HCT116 (cell line): ENCODE measurements around the gene ACAT2. TPM values are rescaled to one million over a fixed set of nuclear protein-coding genes. Genes with fewer than 3 reads are reported as not detected.

Source experiments
- ATAC-seq: fragments of 200-7000 bp; cut with Tn5 transposase; 2 replicates; pipeline ENCODE4 v1.9.1; 2020; ENCODE audit warnings: mild to moderate bottlenecking, moderate library complexity
- BruUV-seq: library from RNA; stranded (reverse); fragments of 400-500 nt; replicated peaks from 2 replicates; lab custom pipeline; 2021; lab: Mats Ljungman, UMichigan
- CTCF ChIA-PET: fragments of 300-600 bp; sonication (Branson Sonifier 250); formaldehyde crosslinking; loops from one replicate; lab custom pipeline; 2021; ENCODE audit warnings: antibody characterized with exemption; lab: Charles Lee
- POLR2A ChIA-PET: fragments of 300-600, 350-600 bp; sonication (Branson Sonifier 250); formaldehyde crosslinking; loops from one replicate; lab custom pipeline; 2021; ENCODE audit warnings: antibody characterized with exemption; lab: Charles Lee
- RAD21 ChIA-PET, 2 experiments: fragments of 300-600 bp; sonication (Branson Sonifier 250); formaldehyde crosslinking; loops; one replicate each; lab custom pipeline; 2023; ENCODE audit warnings: low total read pairs in 2 of 2; ENCODE audit not compliant: uncharacterized antibody in 2 of 2, unreplicated experiment in 2 of 2, low non-redundant PET in 1 of 2; lab: Charles Lee
- DNase-seq: peaks from one replicate; pipeline ENCODE4 v3.0.0-alpha.2; 2010; ENCODE audit warnings: low read depth, low spot score
- H2AFZ ChIP-seq: fragments of 200-600 bp; shearing (Covaris generic), sonication (generic); 2 replicates; pipeline ENCODE4 v1.6.1; 2017; ENCODE audit warnings: low read depth, mixed run types, mixed read lengths, antibody characterized with exemption, low read length; ENCODE audit not compliant: poor library complexity, severe bottlenecking
- H3K27ac ChIP-seq: 2 replicates; pipeline ENCODE4 v1.5.1; 2012; ENCODE audit warnings: low read depth, low read length
- H3K27me3 ChIP-seq: fragments of 200-600 bp; sonication (generic); 2 replicates; pipeline ENCODE4 v1.6.1; 2016; ENCODE audit warnings: mixed run types, low read length, mixed read lengths; ENCODE audit not compliant: insufficient read depth
- H3K36me3 ChIP-seq, 2 experiments: fragments of 200-500 bp in 1 of 2; fragments of 200-600 bp in 1 of 2; sonication (Bioruptor generic) in 1 of 2; sonication (generic) in 1 of 2; 2 replicates each; pipeline versions ENCODE4 v1.5.1 to v1.6.1; 2014 to 2016; ENCODE audit warnings: low read length in 2 of 2, inconsistent platforms in 1 of 2, mixed read lengths in 1 of 2, mixed run types in 1 of 2; ENCODE audit not compliant: insufficient read depth in 2 of 2, control insufficient read depth in 1 of 2
- H3K4me1 ChIP-seq, 2 experiments: fragments of 200-600 bp in 1 of 2; sonication (generic) in 1 of 2; 2 replicates each; pipeline versions ENCODE4 v1.5.1 to v1.6.1; 2012 to 2017; ENCODE audit warnings: low read length in 2 of 2, inconsistent platforms in 1 of 2, mild to moderate bottlenecking in 1 of 2, mixed read lengths in 1 of 2, mixed run types in 1 of 2, moderate library complexity in 1 of 2; ENCODE audit not compliant: insufficient read depth in 2 of 2, control insufficient read depth in 1 of 2
- H3K4me2 ChIP-seq: fragments of 200-600 bp; sonication (generic); 2 replicates; pipeline ENCODE4 v1.6.1; 2017; ENCODE audit warnings: mixed run types, low read length, mixed read lengths
- H3K4me3 ChIP-seq, 2 experiments: fragments of 200-600 bp in 1 of 2; sonication (generic) in 1 of 2; replicated peaks in 1 of 2; 2 replicates each; pipeline ENCODE4 v1.5.1; 2011 to 2016; ENCODE audit warnings: low read length in 2 of 2, control low read depth in 1 of 2, low read depth in 1 of 2, mild to moderate bottlenecking in 1 of 2, mixed read lengths in 1 of 2, mixed run types in 1 of 2
- H3K79me2 ChIP-seq: fragments of 200-600 bp; sonication (generic); 2 replicates; pipeline ENCODE4 v1.6.1; 2017; ENCODE audit warnings: mild to moderate bottlenecking, mixed run types, low read length, moderate library complexity, mixed read lengths; ENCODE audit not compliant: insufficient read depth
- H3K9ac ChIP-seq: fragments of 200-600 bp; sonication (generic); 2 replicates; pipeline ENCODE4 v1.6.1; 2016; ENCODE audit warnings: low read length, mixed read lengths
- H3K9me2 ChIP-seq: fragments of 200-600 bp; sonication (generic), shearing (Covaris generic); 2 replicates; pipeline ENCODE4 v1.6.1; 2017; ENCODE audit warnings: mixed run types, mild to moderate bottlenecking, moderate library complexity; ENCODE audit not compliant: insufficient read depth
- H3K9me3 ChIP-seq, 2 experiments: fragments of 200-500 bp in 1 of 2; fragments of 200-600 bp in 1 of 2; sonication (Bioruptor generic) in 1 of 2; sonication (generic) in 1 of 2; 2 replicates each; pipeline ENCODE4 v1.6.1; 2014 to 2017; ENCODE audit warnings: low read length in 2 of 2, mixed read lengths in 2 of 2, inconsistent platforms in 1 of 2, low read depth in 1 of 2, mild to moderate bottlenecking in 1 of 2, mixed run types in 1 of 2, moderate library complexity in 1 of 2; ENCODE audit not compliant: control insufficient read depth in 1 of 2, insufficient read depth in 1 of 2
- H4K20me1 ChIP-seq: fragments of 200-600 bp; sonication (generic), shearing (Covaris generic); 2 replicates; pipeline ENCODE4 v1.6.1; 2017; ENCODE audit warnings: mixed run types, mild to moderate bottlenecking, moderate library complexity; ENCODE audit not compliant: insufficient read depth
- EGR1 ChIP-seq: IDR thresholded peaks from 2 replicates; pipeline ENCODE4 v1.6.1; 2012; ENCODE audit warnings: low read depth
- RAD21 ChIP-seq: IDR thresholded peaks from 2 replicates; pipeline ENCODE4 v1.6.1; 2012; ENCODE audit warnings: low read depth, mild to moderate bottlenecking
- REST ChIP-seq: IDR thresholded peaks from 2 replicates; pipeline ENCODE4 v1.6.1; 2012; ENCODE audit warnings: low read depth
- SP1 ChIP-seq: IDR thresholded peaks from 2 replicates; pipeline ENCODE4 v1.6.1; 2012; ENCODE audit warnings: low read depth
- SRF ChIP-seq: IDR thresholded peaks from 2 replicates; pipeline ENCODE4 v1.6.1; 2012; ENCODE audit warnings: low read depth
- ZFX ChIP-seq: fragments of 450-650 bp; IDR thresholded peaks from 2 replicates; pipeline ENCODE4 v1.6.1; 2017
- intact Hi-C: fragments of 100-400 bp; cut with micrococcal nuclease; formaldehyde crosslinking; loops from 2 replicates; pipeline ENCODE4 v1.10.0; 2022
- total RNA-seq: library from RNA; stranded (reverse); gene quantifications from one replicate; pipeline ENCODE4 v1.2.1, GENCODE V29; 2021; ENCODE audit not compliant: unreplicated experiment

Gene ACAT2
- total RNA-seq, 1 experiment from 2014 or later, result 41.6 TPM

- ChIA-PET RAD21 (no interaction called here), CTCF (no interaction called here), POLR2A (no interaction called here)
- Histone ChIP-seq H3K36me3 (no peaks in the 10 kb centered on the region), H3K4me2 (no peak overlapping the region), H2AFZ (no peak overlapping the region), H3K9me3 (no peaks in the 10 kb centered on the region), H3K79me2 (no peaks in the 10 kb centered on the region), H3K9ac (no peak overlapping the region), H3K4me3 (no peak overlapping the region), H3K9me2 (no peaks in the 10 kb centered on the region), H3K4me1 (peaks cover 0 to 4% of the 10 kb centered on the region in 2 experiments; a peak in 1 of 4 replicates), H3K27ac (no peak overlapping the region), H4K20me1 (no peaks in the 10 kb centered on the region), H3K27me3 (no peaks in the 10 kb centered on the region)
- no TSS peak for BruUV-seq
- DNase-seq (no peak), ATAC-seq (no peak)
- no peak for TF ChIP-seq SP1
- no peak for TF ChIP-seq ZFX
- no peak for TF ChIP-seq EGR1
- no peak for TF ChIP-seq RAD21
- no peak for TF ChIP-seq SRF
- no peak for TF ChIP-seq REST
- intact Hi-C loops, result no loop called here
Measured at GRCh38 chr6:159828074-159828473, 66.2 kb downstream of the ACAT2 start.

Other genes with a start within 250 kb of the ACAT2 start
- 98.6 TPM for gene SOD2, start 68.8 kb upstream of the ACAT2 start, total RNA-seq
- 88.6 TPM for gene WTAP, start 34.5 kb upstream of the ACAT2 start, total RNA-seq
- 447 TPM for gene TCP1, start 27.6 kb downstream of the ACAT2 start, total RNA-seq
- 106 TPM for gene MRPL18, start 28.4 kb downstream of the ACAT2 start, total RNA-seq
- gene PNLDC1, start 38.2 kb downstream of the ACAT2 start, total RNA-seq, result 0.37 TPM
- gene MAS1, start 128.9 kb downstream of the ACAT2 start, total RNA-seq, result not detected
- gene IGF2R, start 207.0 kb downstream of the ACAT2 start, total RNA-seq, result 37.0 TPM